Activated CD8-positive, alpha-beta memory T cell treated with anti-CD3 and anti-CD28 coated beads, Interleukin-2, amount 50 U/mL, for 24 hours (primary cell): Measurements from ENCODE around the gene PRC1.
"Not testable (repeated sequence)": the region's sequence is repeated elsewhere in the genome, so short reads cannot be mapped to it uniquely, and the experiment has no call there.

ENCODE experiments used
- DNase-seq: peaks from one replicate; pipeline ENCODE4 v3.0.0-alpha.2; 2020; ENCODE audit errors: extremely low read depth

PRC1 gene, protein sequence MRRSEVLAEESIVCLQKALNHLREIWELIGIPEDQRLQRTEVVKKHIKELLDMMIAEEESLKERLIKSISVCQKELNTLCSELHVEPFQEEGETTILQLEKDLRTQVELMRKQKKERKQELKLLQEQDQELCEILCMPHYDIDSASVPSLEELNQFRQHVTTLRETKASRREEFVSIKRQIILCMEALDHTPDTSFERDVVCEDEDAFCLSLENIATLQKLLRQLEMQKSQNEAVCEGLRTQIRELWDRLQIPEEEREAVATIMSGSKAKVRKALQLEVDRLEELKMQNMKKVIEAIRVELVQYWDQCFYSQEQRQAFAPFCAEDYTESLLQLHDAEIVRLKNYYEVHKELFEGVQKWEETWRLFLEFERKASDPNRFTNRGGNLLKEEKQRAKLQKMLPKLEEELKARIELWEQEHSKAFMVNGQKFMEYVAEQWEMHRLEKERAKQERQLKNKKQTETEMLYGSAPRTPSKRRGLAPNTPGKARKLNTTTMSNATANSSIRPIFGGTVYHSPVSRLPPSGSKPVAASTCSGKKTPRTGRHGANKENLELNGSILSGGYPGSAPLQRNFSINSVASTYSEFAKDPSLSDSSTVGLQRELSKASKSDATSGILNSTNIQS

DNA sequence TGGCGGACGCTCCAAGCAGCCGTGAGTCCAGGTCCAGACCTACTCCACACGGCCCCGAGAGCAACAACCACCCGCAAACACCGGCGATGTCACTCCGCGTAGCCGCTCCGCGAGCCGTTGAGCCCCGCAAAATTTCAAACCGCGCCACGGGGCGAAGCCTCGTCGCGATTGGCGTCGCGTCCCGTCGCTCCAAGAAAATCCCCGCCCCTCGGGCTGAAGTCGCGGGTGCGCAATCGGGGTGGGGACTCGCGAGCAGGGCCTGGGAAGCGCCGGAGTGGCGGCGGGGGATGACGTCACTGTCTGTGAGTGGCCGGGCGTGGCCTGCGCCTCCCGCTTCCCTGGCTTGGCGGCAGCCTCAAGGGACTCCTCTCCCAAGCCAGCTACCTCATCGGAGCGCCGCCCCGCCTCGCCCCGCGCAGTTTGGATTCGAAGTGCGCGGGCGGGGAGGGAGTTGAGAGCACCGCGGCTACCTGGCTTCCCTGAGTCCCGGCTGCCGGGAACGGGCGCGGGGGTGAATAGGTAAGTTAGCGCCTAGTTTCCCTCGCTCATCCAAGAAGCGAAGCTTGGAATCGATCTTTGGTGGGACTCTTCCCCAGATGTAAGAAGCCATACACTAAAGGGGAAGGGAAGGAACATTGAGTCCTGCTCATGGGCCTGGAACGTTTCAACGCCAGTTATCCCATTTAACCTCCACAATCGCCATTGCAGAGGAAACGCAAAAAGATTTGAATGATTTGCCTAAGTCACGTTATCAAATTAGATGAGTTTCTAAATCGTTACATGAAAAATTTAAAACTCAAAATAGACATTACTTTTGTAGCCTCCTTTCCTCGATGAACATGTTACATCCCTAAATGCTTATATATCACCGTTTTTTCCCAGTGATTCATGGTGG, at the start of gene PRC1:
Gene PRC1 (minus strand): TSS at position 119 of the 895 bp plus-strand sequence. CDS start 118 bp downstream, at position 1.
- peak; percentile 93 for DNase-seq

DNA sequence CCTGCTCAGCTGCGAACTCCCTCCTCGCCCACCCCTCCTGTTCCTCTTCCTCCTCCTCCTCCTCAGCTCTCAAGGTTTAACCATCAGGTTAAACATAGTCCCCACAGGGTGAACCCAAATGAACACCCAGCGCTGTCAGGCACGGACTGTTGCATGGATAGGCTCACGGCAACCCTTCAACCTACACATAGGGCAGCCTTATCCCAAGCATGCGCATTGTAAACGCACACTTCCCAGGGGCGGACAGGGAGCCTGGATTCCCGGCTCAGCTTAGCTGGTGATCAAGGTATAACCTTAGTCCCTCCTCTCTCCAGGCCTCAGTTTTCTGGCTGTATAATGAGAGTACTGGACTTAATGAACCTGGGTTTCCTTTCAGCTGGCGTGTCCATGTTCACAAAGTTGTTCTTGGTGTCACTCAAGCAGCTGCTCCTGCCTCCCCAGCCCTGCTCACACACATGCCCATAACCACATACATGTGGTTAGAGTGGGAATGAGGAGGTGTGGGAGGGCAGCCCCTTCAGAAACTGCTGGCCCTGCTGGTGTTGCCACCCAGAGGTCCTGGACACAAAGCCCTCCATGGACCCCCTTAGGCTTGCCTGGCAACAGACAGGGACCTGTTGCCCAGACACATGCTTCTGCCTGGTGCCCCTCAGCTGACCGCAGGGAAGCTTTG, 49.0 kb upstream of the PRC1 start:
- DNase-seq, result no peak

DNA sequence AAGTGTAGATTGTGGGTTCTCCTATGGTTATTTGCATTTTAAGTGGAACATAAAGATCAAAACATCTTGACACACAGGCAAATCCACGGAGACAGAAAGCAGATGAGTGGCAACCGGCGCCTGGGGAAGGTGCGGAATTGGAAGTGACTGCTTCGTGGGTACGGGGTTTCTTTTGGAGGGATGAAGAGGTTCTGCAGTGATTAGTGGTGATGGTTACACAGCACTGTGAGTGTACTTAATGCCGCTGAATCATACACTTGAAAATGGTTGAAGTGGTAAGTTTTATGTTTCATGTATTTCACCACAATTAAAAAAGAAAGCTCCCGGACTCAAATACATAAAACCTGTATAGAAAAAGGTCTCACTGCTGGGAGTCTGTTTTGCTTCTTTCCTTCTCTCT, 46.5 kb upstream of the PRC1 start:
- DNase-seq, result no peak

DNA sequence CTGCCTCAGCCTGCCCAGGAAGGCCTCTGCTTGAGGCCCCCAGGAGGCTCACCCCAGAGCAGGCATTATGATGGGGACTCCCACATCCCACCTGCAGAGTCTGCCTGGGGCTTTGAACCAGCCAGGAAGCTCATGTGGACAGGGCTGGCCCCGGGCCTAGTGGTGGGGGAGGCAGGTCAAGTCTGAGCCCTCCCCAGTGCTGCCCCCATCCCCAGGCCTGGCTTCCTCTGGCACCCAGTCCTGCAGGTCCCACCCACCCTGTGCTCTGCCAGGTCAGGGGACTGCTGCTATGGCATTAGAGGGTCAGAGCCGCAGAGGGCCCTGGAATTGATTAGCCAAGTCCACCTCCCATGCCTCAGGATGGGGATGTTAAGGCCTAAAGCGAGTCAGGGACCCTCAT, 45.7 kb upstream of the PRC1 start:
- no peak for DNase-seq

DNA sequence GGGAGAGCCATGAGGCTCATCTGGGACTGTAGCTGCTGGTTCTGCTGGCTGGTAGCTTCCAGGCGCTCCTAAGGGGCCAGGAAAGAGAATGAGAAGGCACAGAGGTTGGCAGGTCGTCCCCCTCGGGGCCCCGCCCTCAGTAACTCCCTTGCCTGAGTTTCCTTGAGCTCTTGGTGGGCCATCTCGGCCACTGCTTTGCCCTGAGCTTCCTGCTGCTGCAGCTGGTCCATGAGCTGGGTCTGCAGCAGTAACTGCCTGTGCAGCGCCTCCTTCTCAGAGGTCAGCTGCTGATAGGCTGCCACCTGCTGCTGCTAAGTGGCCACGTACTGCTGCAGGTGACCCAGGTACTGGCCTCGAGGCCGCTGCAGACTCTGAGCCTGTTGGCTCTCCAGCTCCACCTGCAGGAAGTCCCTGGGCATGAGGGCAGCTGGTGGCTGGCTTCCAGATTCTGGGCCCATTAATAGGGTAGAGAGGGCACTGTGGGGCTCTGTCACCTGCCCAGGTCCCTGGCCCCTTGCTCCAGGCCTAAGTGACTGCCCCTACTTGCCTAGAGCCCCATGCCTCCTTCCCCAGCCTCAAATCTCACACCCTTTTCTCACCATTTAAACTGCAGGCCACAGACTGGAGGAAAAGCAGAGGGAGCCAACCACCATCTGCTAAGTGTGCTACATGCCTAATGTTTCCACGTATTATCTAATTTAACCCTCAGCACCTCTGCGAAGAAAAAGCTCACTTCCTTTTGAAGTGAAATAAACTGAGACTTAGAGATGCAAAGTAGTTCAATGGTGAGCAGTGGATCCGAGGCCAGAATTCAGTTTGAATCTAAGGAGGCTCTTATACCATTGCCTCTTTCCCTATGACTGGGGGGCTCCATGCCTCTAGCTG, 38.8 kb upstream of the PRC1 start:
- DNase-seq, result no peak

DNA sequence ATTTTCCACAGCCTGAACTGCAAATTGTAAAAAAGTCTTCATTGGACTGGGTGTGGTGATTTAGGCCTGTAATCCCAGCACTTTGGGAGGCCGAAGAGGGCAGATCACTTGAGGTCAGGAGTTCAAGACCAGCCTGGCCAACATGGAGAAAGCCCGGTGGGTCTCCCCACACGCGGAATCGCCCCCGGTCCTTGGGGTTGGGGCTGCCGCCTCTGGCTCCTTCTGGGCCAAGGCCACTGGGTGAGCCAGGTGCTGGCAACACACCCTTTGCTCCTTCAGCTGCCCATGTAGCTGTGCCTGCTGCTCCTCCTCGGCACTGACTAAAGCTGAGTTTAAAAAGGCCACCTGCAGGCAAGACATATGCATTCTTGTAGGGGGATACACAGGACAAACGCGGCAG, 37.5 kb upstream of the PRC1 start:
- DNase-seq, result no peak

DNA sequence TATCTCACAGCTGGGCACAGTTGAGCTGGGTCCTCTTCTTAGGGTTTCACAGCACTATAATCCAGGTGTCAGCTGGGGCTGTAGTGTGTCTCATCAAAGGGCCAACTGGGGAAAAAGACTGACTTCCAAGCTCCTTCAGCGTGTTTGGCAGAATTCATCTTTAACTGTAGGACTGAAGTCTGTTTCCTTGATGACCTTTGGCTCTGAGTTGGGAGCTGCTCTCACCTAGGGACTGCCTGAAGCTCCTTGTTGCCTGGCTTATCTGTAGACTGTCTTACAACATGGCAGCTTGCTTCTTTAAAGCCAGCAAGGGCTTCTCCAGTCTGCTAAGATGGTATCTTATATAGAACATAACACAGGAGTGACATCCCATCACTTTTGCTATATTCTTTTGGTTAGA, 33.3 kb upstream of the PRC1 start:
- no peak for DNase-seq

DNA sequence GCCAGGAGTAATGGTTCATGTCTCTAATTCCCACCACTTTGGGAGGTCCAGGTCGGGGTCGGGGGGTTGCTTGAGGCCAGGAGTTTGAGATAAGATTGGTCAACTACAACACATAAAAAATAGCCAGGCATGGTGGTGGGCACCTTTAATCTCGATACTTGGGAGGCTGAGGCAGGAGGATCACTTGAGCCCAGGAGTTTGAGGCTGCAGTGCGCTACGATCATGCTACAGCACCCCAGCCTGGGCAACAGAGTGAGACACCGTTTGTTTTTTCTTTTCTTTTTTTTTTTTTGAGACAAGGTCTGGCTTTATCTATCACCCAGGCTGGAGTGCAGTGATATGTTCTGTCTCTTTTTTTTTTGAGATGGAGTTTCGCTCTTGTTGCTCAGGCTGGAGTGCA, 29.4 kb upstream of the PRC1 start:
- no peak for DNase-seq

DNA sequence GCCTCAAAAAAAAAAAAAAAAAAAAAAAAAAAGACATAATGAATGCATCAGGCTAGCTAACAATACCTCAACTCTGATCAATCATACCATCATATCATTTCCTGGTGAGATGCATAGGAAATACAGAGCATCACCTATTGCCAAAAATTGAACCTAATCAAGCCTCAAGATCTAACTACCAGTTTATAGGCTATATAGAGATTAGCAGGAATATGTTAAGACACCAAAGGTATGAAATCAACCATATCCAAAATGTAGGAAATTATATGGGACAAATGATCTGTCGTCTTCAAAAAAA, 28.4 kb upstream of the PRC1 start:
- no peak for DNase-seq

DNA sequence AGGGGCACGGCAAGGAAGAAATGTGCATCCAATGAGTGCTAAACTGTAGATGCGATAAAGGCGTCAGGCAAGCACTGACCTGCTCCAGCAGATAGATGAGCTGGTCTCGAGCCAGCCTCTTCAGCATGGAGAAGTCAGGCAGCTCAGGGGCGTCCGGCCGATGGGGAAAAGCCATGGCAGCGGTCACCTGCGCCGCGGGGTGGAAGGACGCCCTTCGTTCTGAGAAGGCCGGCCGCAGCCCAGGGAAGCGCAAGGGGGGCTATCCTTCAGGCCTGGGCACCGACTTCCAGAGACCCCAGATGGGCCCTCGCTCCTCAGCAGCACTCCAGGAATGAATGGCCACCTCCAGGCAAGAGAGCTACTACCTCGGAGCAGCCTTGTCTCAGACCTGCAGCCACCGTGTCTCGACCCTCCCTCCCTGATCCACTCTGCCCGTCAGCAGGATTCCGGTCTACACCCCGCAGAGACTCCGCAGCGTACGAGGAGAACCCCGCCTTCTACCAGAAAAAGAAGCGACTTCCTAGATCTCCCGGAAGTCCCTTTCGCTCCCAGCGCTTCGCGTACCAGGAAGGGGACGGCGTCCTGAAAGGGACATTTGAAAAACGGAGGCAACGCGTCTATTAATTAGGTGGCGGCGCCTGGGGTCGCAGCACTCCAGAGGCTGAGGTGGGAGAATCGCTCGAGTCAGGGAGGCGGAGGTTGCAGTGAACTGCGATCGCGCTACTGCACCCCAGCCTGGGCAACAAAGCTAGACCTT, 27.9 kb upstream of the PRC1 start, which contains the start of gene VPS33B:
Gene VPS33B (minus strand): TSS at position 520 of the 757 bp plus-strand sequence. CDS start 345 bp downstream, at position 175.
- peak; percentile 54 for DNase-seq

DNA sequence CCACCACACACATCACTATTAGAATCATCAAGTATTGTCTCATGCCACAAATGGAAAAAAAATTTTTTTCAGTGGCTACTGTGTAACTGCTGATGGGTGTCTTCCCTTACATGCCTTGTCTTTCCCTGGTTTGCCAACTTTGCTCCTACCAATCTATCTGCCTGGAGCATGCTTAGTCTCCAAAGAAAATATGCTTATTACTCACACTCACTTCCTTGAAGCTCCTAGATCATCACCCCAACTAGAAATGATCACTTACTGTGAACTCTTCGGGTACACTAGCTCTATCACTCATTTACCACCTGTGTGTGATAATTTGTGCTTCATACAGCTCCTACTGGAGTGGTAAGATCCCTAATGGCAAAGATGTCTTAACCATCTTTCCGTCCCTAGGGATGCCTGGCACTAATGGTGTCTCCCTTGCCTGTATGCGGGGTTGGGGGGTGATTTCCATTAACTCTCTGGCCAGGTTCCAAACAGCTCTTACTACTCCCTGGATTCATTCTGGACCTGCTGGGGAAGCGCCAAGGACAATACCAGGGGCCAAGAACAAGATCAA, 27.3 kb upstream of the PRC1 start:
- DNase-seq, result no peak

DNA sequence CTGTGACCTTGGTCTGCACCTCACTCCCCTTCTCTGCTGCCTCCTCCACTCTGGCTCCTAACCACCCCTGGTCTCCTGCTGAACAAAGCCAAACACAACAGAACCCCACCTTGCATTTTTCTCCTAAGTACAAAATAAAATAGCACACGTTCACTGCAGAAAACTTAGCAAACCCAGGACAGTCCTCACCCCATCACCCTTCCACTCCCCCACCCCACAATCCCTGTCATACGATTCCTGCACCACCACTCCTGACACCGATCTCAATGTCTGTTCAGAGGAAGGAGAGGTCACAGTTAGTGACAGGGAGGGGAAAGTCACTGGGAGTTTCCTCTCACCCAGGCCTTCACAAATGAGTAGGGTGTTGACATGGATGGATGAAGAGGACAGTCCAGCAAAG, 23.8 kb upstream of the PRC1 start:
- DNase-seq, result no peak

DNA sequence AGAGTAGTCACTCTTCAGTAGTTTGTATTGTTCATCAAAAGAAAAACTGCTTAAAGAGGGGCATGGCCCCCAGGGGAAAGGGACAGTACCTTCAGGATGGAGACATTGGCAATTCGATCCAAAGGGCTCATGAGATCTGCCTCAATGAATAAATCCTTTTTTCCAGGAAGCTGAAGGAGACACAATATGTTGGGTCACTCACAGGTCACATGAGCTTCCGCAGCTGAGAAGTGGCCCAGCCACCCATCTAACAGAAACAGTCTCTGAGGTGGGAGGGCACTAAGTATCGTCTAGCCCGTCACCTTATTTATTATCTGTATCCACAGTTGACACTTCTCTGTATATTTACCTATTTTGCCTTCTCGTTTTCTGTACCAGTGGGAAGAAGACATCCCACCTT, 23.4 kb upstream of the PRC1 start:
- no peak for DNase-seq

DNA sequence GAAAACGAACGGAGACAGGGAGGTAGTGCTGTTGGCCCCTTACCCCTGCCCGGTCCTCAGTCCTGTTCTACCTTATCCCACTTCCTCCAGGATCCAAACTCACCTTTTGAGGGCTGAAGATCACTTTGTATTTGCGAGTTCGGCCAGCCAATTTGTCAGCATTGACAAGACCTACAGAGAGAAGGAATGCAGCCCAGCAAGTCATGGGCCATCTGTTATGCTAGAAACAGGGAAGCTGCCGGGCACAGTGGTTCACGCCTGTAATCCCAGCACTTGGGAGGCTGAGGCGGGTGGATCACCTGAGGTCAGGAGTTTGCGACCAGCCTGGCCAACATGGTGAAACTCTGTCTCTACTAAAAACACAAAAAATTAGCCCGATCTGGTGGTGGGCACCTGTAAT, 19.4 kb upstream of the PRC1 start:
- DNase-seq, result not testable (repeated sequence)

DNA sequence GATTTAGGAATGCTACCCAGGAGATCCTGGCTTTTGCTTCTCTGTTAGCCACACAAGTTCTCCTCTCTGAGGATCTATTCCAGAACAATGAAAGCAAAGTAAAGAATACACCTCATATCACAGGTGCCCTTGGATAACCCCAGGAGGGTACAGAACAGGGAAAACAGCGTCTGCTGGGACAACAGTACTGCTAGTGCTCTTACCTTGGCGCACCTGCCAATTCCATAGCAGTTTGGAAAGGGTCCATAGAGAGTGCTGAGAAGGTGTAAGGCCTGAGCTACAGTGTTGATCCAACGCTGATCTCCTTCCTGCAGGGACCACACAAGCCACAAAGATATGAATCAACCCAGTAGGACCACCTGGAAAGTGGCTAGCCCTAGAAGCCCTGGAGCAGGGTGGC, 12.9 kb upstream of the PRC1 start:
- no peak for DNase-seq

DNA sequence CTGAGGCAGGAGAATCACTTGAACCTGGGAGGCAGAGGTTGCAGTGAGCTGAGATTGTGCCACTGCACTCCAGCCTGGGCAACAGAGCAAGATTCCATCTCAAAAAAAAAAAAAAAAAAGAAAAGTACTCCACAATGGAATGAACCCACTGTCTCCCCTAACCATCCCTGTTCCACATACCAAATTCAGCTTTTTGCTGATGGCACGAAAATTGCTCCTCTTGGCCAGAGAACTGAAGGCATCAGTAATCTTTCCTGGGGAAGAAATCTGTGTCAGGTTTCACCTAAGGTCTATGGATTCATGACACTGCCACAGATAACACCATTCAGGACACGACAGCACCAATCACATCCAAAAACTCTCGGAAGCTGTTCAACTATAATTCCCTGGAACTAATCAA, 6.9 kb upstream of the PRC1 start:
- DNase-seq, result no peak

DNA sequence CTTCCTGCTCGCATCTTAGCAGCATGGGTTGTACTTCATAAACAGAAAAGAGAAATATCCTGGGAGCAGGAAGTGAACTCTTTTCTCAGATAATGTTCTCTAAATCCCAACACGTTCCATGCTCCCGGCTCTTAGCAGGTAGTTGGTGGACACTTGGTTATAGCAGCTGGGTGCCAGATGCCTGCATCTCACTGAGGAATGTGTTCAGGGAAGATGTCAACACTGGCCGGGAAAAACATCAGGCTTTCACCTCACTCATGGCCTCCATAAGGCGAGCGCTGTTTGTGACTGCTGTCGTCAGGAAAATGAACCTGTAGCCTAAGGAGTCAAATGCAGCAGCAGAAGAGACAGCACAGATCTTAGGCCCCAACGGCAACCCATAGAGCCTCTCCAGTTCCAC, 4.4 kb upstream of the PRC1 start:
- DNase-seq, result no peak

DNA sequence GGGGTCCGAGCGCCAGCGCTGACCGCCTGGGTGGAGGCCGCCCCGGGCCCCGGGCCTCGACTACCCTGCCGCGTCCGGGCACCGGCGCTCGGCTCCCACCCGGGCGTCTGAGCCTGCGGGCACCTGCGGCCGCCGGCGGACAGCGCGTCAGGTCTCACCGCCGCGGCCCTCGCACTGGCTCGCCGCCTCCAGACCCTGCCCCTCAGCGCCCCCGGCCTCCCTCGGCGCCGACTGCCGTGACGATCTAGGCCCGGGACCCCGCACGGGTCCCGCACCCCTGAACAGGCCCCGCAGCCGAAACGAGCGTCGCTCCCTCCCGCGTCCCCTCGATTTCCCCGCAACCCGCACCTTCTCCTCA, 297 bp downstream of the PRC1 start:
- DNase-seq, result no peak

DNA sequence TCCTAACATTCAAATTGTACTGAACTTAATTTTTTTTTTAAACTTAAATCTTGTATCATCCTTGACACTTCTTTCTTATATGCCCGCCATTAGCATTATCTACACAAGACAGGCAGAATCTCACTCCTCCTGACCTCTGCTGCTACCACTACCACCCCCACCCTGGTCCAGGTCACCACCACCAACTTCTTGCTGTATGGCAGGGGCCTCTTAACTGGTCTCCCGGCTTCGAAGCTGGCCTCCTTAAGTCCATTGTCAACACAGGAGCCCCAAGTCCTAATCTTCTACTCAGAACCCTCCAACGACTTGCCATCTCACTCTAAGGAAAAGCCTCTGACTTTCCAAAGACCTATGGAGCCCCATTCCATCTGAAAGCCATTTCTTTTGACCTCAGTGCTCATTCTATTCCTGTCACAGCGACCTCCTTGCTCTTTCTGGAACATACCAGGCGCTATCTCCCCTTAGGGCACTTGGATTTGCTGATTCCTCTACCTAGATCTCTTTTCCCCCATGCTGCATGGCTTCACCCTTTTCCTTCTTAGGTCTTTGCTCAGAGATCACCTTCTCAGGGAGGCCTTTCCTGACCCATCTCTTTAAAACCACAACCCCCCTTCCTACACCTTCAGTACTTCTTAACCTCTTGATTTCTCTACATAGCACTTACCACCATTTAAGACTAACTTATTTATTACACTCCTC, 2.6 kb downstream of the PRC1 start:
- no peak for DNase-seq
